ENCODE data around the gene ATOSA.

DNA sequence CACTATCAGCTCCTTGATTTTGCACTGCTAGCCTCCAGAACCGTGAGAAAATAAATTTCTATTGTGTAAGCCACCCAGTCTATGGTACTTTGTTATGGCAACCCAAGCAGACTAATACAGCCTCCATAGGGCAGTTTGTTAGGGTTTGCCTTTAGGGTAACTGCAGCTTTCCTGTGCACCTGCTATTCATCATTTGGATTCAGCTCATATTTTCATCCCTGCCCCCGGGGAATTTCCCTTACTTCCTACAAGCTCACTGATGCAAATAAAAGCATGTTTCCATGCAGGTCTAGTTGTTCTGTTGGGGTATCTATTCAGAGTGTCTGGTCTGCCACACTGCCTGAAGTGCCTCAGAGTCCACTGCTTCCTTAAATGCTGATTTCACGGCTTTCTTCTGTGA is 48.6 kb upstream of the ATOSA start:
- TF ChIP-seq CTCF (conservative IDR thresholded peaks at IDR 0.05): no peak
- no peak for TF ChIP-seq EZH2 (IDR thresholded peaks at IDR 0.05; ENCODE audit: low read depth)

Measured in PC-9 (cell line).